Lower lobe of right lung (tissue), 2 donors: Measurements from ENCODE around the gene LY6G6D. TPM values are rescaled to one million over a fixed set of nuclear protein-coding genes. Genes with fewer than 3 reads are reported as not detected.

Source experiments
- ATAC-seq, 2 donors: fragments of 200-7000 bp; cut with Tn5 transposase; one replicate each; pipeline ENCODE4 v1.9.1; 2020 to 2022; ENCODE audit warnings: mild to moderate bottlenecking in 2 of 2, moderate library complexity in 2 of 2
- DNase-seq: peaks from one replicate; pipeline ENCODE4 v3.0.0-alpha.2; 2020
- H3K27ac ChIP-seq: fragments of 200-600 bp; one replicate; pipeline ENCODE4 v1.8.0; 2022
- H3K27me3 ChIP-seq: fragments of 200-600 bp; one replicate; pipeline ENCODE4 v1.8.0; 2022; ENCODE audit warnings: low read depth
- H3K36me3 ChIP-seq: fragments of 200-600 bp; one replicate; pipeline ENCODE4 v1.8.0; 2022; ENCODE audit warnings: mild to moderate bottlenecking
- H3K4me1 ChIP-seq: fragments of 200-600 bp; one replicate; pipeline ENCODE4 v1.8.0; 2022
- H3K4me3 ChIP-seq: fragments of 200-600 bp; one replicate; pipeline ENCODE4 v1.8.0; 2022; ENCODE audit warnings: mild to moderate bottlenecking
- H3K9me3 ChIP-seq: fragments of 200-600 bp; one replicate; pipeline ENCODE4 v1.8.0; 2022
- CTCF ChIP-seq: fragments of 200-600 bp; IDR thresholded peaks from one replicate; pipeline ENCODE4 v1.8.0; 2022; ENCODE audit warnings: antibody characterized with exemption, mild to moderate bottlenecking
- intact Hi-C: fragments of 100-400 bp; cut with DNase I; formaldehyde crosslinking; loops from one replicate; pipeline ENCODE4 v1.11.0; 2022
- total RNA-seq: library from RNA; stranded (reverse); fragmentation: NEBNext Ultra II Directional; extraction: Animal tissue kit (Norgen Biotek cat#: 25700); gene quantifications from one replicate; pipeline ENCODE4 v1.2.1, GENCODE V29; 2021
- donor health status: DM: no; HTN: yes; CAD: no; lungs with severe emphysema.

The LY6G6D gene
- total RNA-seq, 1 donor from 2014 or later, result not detected

- Histone ChIP-seq H3K27ac (peak overlapping the region; percentile 33), H3K4me3 (no peak overlapping the region), H3K27me3 (no peaks in the 10 kb centered on the region), H3K36me3 (peaks cover 97% of the 10 kb centered on the region), H3K9me3 (no peaks in the 10 kb centered on the region), H3K4me1 (no peaks in the 10 kb centered on the region)
- TF ChIP-seq CTCF, result peak; percentile 19
- no peak for DNase-seq
- intact Hi-C loops, result no loop called here
- ATAC-seq, result no peak
Measured at GRCh38 chr6:31689249-31690110, 25.7 kb upstream of the LY6G6D start.

GRCh38 chr6:31690231-31691077 is 24.7 kb upstream of the LY6G6D start:
- ATAC-seq, result no peak
- H3K36me3 ChIP-seq, result peaks cover 100% of the 10 kb centered on the region
- intact Hi-C loops, result no loop called here

GRCh38 chr6:31691078-31691463 is 24.1 kb upstream of the LY6G6D start:
- peaks cover 100% of the 10 kb centered on the region for H3K36me3 ChIP-seq
- H3K27ac ChIP-seq, result no peak overlapping the region
- H3K27me3 ChIP-seq, result no peaks in the 10 kb centered on the region
- H3K4me3 ChIP-seq, result no peak overlapping the region
- no peak for TF ChIP-seq CTCF
- ATAC-seq (no peak), DNase-seq (no peak)
- no peaks in the 10 kb centered on the region for H3K4me1 ChIP-seq
- intact Hi-C loops, result no loop called here
- no peaks in the 10 kb centered on the region for H3K9me3 ChIP-seq

More at GRCh38 chr6:31690231-31691077, 24.7 kb upstream of the LY6G6D start:
- DNase-seq, result no peak
- Histone ChIP-seq H3K4me3 (no peak overlapping the region), H3K4me1 (no peaks in the 10 kb centered on the region), H3K27me3 (no peaks in the 10 kb centered on the region), H3K27ac (peak overlapping the region; percentile 33), H3K9me3 (no peaks in the 10 kb centered on the region)
- TF ChIP-seq CTCF, result no peak

- TF ChIP-seq CTCF, result no peak
- Histone ChIP-seq H3K36me3 (peaks cover 100% of the 10 kb centered on the region), H3K4me1 (no peaks in the 10 kb centered on the region), H3K27me3 (no peaks in the 10 kb centered on the region), H3K27ac (no peak overlapping the region), H3K9me3 (no peaks in the 10 kb centered on the region), H3K4me3 (no peak overlapping the region)
- DNase-seq (no peak), ATAC-seq (no peak)
- intact Hi-C loops, result no loop called here
Measured at GRCh38 chr6:31691564-31692108, 23.5 kb upstream of the LY6G6D start.

- H3K27ac ChIP-seq, result no peak overlapping the region
- ATAC-seq (no peak), DNase-seq (no peak)
- no peaks in the 10 kb centered on the region for H3K4me1 ChIP-seq
- H3K27me3 ChIP-seq, result no peaks in the 10 kb centered on the region
- intact Hi-C loops, result no loop called here
- no peaks in the 10 kb centered on the region for H3K9me3 ChIP-seq
- no peak for TF ChIP-seq CTCF
- no peak overlapping the region for H3K4me3 ChIP-seq
- peaks cover 97% of the 10 kb centered on the region for H3K36me3 ChIP-seq
Measured at GRCh38 chr6:31692353-31692752, 22.8 kb upstream of the LY6G6D start.
